NCI-H446 treated with DMSO at 0.1 percent for 48 hours (cell line): ENCODE measurements around the gene SH3RF1.

Experiments used
- DNase-seq: peaks from one replicate; lab custom pipeline; 2025; lab: John Stamatoyannopoulos, UW

The SH3RF1 gene

DNA sequence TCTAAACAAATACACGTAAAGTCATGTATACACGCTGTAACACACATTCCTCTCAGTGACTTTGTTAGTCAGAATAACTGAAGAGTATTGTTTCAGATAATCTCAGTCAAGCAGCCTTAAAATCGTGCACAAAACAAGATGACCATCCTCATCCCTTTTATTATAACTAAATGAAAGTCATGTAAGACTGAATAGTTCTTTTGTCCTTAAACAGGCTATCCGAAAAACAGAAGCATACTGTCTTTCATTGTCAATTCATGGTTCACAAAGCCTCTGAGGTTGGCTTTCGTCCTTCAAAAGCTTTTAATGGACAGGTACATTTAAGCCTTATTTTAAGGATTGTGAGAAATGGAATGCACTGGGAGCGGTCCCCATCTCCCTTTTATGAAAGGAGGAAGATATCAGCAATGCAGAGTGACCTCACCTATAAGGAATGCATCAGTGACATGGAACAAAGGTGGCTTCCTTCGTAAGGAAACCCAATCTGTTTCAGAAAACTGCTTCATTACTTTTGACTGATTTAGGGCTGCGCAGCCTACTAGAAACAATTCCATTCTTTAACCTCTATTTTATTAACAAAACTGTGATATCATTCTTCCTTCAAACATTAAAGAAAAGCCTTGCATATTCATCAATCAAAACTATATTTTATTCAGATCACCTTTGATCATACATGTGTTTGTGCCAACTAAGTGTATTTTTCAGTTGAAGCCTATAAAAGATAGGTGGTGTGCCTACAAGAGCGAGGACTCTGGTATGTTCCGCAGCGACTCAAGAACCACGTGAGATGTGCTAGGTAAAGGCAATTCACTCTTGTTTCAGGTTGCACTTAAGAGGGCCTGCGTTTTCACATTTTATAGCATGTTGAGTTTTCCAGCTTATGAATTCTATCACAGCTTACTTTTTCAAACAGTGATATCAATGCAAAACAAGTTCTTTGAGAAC, 19.2 kb downstream of the SH3RF1 start:
- no peak for DNase-seq

DNA sequence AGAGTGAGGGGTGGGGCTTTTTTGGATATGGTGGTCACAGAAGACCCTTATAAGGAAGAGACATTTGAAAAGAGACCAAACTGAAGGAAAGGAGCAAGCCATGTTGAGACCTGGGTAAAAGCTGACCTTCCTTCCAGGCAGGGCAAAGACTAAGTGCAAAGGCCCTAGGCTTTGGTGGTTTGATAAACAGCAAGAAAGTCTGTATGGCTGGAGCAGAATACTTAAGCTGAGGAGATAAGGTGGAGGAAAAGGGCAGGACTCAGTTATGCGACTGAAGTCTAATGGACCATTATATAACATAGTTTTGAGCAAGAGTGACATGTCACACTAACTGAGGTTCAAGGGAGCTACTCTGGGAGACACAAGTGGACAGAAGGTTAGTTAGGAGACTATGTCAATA, 20.0 kb downstream of the SH3RF1 start:
- no peak for DNase-seq

DNA sequence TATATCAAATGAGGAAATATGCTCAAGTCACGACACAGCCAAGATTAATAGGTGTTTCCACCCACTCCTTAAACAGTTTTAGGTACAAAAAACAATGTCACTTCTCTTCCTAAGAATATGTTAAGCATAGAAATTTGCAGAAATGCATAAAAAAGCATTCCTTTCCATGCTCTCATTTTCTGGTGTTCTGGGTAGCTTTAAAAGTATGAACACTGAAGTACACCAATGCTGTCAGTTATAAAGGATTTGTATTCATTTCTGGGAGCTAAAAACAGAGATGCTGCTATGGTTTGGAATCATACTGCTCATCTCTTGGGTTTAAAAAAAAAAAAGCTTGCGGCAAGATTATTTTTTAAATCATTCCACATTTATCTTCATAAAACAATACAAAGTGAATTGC, 20.8 kb downstream of the SH3RF1 start:
- no peak for DNase-seq

DNA sequence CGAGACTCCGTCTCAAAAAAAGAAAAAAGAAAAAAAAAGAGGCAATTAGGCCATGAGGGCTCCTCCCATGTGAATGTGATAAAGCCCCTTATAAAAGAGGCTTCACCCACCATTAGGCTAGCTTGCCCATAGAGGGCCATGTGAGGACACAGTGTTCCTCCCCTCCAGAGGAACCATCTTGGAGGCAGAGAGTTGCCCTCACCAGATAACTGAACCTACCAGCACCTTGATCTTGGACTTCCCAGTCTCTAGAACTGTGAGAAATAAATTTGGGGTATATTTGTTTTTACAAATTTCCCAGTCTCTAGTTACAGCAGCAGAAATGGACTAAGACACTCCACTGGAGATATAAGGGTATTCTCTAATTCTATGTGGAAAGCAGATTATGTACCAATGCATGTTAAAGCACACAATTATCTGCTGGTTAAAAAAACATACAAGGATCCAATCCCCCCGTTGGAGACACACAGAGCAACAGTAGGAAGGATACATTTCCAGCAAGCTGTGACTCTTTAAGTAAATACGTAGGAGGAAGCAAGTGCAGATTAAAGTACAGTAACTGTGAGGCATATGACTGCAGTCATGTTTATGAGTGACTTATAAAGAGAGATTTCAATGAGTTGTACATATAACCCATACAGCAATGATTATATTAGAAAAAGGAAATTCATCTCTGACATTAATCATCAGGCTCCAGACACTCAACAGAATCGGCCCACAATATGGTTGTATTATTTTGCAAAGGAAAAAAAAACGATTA, 21.4 kb downstream of the SH3RF1 start:
- DNase-seq: no peak

DNA sequence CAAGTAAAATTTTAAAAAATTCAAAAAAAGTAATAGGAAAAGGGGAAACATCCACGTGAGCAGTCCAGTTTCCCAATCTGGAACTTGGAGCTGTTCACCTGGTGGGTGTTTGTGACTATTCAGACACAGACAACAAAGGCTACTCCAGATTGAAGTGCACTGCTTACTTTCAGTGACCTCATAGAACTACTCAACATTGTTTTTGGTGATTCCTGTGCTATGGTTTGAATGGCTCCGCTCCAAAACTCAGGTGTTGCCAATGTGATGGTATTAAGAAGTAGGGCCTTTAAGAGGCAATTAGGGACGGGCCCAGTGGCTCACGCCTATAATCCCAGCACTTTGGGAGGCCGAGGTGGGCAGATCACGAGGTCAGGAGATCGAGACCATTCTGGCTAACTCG, 22.1 kb downstream of the SH3RF1 start:
- DNase-seq: no peak

DNA sequence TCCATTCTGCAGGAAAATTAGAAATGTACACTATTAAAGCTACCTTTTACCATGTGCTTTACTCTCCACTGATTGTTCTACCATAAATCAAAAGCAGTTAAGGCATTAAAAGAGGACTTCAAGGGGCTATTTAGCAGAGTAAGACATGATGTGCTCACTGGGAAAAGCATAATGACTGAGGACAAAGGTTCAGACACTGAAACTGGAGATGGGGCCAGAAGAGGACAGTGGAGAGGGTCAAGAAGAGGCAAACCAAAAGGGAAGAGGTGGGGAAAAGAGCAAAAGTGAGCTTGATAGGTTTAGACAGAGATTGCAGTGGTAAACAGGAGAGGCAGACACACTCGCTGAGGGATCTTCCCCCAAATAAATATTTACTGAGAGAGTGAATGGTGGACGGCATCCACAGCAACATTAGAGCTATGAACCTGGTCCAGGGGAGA, 23.8 kb downstream of the SH3RF1 start:
- no peak for DNase-seq

DNA sequence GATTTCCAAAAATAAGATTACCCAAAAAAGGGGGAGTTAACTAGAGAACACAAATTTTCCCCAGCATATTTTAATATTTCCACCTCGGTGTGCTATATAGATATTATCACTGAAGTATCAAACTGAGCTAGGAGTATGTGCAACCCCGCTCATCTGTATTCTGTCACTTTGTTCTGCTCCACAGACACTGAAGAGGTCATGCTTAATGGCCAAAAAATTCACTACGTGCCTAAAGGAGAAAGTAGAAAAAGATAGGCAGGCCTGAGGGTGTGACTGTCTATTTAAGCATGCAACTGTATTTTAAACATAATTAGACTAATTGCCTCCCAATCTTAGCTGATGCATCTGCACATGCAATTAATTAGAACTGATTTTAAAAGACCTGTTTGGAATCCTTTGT, 24.5 kb downstream of the SH3RF1 start:
- no peak for DNase-seq

DNA sequence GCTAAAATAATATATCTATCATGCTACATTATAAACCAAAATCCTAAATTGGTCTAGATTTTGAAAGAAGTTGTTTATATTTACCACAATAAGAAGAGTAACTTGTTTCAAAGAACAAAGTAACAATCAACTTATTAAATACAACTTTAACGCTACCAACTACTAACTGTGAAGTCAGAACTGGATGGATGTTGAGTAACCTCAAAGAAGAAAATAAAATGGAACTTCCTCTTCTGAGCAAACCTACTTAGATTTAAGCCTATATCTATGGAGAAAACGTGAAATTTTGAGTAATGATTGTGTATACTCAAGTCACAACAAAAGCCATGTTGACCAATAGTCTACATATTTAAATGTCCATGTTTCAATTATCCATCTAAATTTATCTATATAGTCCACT, 25.7 kb downstream of the SH3RF1 start:
- DNase-seq: no peak

DNA sequence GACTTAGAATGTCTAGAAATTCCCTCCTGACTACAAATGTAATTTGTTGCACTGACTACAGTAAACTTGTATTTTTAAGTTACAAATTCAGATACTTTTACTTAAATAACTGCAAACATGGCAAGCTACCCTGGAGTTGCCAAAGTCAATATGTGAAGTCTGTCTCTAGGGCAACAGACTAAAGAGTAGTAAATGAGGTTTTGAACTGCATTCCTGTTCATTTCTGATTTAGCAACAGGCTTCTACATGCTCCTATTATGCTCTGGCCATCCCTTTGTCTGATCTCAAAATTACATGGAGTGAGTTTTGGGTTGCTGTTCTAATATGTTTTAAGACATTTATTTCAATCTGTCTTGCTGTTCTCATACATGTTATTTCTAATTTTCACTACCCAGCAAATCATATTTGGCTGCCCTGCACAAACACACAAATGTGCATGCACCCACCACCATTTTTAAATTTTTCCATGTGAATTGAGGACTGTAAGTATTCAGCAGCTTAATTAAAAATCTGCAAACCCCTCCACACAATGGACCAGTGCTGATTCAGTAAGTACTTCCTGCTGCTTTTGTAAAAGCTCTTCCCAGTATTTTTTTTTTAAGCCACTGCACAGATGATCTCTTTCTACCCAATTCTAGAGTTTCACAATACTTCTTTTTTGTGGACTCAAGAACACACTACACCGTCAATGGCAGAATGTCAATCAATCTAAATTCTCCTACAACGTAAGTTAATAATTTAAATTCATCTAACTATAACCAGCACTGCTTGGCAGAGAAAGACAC, 26.7 kb downstream of the SH3RF1 start:
- peak; percentile 16 for DNase-seq

DNA sequence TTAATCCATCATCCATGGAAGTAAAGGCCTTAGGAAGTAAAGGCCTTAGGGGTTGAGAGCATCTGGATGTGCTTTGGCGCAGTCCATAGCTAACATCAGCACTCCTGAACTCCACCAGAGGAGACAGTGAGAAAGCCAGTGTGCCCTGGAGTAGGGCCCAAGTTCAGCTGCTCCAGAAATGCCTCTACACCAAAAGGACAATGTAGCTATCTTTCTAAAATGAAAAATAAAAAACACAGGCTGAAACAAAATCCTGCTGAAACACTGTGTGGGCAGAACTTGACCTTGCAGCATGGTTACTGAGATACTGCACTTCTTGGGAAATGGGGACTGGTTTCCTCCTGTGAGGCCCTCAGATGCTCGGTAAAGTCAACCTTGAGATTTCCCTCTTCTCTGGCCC, 29.3 kb downstream of the SH3RF1 start:
- no peak for DNase-seq

DNA sequence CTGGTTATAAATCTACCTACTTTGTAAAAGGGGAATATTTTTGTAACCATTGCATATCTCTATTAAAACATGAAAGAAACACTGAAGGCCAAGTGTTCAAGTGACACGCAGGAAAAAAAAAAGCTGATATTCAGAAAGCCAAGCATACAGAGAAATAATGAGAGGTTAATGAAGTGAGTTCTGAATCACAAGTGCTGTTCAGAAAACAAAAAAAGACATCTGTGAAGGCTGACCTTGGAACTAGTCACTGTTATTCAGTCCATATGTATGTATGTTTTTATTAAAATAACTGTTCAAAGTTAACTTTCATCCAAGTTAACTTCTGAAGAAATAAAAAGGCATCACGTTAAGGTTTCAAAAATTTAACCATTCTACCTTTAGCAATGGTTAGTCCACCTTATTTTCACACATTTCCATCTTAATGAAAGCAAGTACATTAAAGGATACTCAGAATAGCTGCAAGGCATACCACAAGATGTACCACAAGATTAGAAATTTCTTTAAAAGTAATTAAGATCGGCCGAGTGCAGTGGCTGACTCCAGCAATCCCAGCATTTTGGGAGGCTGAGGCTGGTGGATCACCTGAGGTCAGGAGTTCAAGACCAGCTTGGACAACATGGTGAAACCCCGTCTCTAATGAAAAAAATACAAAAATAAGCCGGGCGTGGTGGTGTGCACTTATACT, 31.4 kb downstream of the SH3RF1 start:
- DNase-seq: peak; percentile 22

DNA sequence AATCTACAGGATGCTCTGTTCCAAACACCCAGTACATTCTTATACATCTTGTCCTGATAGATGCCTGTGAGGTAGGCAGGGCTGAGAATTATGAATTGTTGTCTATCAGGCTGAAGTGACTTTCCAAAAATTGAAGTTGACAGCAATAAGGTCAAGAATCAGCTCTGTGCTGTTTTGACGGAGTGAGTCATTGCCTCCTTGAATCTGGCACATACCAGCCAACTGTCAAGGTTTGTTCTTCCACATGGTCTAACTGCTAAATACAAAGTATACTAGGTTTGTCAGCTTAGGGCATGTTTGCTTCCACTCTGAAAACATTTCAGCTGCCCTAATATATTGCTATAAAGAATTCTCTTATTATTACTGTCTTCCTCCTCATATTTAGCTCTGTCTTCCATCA, 32.3 kb downstream of the SH3RF1 start:
- DNase-seq: peak; percentile 70

DNA sequence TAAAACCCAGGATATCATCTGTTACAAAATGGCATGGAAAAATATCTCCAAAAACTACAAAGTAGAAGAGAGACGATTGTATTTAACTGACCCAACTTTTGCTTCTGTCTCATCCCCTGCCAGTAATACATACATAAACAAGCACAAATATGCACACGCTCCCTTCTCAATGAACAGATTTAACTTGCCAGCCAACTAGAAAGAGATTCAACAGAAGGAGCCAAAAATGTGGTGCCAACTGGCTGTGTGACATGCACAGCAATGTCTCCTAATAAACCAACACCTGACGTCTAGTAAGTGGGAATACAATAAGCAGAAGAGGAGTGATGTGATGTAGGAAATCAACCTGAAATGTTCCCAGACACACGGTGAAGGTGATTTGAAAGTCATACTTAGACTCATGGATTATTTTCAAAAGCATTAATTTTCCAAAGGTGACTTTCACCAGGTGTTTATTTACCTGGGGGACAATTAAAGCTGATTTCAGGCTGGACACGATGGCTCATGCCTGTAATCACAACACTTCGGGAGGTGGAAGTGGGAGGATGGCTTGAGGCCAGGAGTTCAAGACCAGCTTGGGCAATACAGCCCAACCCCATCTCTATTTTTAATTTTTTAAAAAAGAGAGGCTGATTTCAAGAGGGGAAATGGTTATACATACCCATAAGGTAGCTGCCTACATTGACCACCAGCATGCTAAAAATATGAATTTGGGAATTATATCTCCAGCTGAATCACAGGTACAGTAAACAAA, 33.7 kb downstream of the SH3RF1 start:
- peak; percentile 86 for DNase-seq

DNA sequence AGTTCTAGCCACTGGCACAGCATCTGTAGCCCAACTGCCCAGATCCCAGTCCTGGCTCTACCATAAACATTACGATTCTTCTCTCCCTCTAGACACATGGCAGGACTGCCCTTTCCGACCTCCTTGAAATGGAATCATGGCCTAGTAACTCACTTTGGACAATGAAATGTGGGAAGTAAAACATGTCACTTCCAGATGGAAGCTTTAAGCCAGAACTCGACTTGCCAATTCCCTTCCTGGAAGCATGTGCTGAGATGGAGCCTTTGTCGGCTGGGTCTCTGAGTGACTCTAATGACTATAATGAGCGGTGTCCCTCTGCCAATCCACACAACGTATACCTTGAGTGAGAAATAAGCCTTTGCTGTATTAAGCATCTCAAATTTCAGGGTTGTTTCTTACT, 34.7 kb downstream of the SH3RF1 start:
- DNase-seq: no peak

DNA sequence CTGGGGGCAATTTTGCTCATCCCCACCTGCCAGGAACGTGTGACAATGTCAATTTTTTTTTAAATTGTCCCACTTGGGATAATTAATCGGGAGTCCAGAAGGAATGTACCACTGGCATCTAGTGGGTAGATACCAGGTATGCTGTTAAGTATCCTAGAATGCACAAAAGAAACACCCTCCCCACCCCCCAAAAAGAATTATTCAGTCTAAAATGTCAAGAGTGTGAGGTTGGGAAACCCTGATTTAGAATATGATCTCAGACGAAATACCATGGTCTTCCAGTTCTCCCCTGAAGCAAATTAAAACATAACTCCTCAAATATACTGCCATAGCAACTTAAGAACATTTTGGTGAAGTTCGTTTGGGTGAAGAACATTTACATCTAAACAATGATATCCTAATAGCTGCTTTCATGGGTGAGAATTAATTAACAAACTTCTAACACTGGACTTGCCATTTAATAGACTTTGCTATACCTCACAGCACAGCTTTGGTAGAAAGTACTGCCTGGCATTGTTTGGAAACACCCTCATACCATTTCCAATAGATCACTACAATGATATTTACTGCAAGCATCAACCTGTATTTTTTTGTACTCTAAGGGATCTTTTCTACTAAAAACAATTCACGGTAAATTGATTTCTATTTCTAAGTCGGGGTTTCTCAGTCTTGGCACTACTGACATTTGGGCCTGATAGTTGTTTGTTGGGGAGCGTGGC, 36.5 kb downstream of the SH3RF1 start:
- no peak for DNase-seq

DNA sequence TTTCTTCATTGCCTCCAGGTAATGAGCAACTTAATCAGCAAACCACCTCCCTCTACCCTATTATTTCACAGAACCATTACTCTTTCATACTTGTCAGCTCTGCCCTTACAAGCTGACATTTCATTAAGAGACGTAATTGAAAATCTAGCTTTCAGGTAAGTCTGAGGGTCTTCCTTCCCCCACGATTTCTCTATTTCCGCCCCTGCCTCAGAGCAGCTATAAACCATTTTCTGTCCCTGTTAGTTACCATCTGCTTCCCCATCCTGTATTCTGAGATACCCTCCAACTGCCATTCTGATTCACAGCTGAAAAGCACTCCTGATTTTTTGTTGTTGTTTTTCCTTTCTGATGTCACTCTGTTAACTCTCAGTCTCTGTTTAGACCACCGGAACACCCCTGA, 37.1 kb downstream of the SH3RF1 start:
- no peak for DNase-seq

DNA sequence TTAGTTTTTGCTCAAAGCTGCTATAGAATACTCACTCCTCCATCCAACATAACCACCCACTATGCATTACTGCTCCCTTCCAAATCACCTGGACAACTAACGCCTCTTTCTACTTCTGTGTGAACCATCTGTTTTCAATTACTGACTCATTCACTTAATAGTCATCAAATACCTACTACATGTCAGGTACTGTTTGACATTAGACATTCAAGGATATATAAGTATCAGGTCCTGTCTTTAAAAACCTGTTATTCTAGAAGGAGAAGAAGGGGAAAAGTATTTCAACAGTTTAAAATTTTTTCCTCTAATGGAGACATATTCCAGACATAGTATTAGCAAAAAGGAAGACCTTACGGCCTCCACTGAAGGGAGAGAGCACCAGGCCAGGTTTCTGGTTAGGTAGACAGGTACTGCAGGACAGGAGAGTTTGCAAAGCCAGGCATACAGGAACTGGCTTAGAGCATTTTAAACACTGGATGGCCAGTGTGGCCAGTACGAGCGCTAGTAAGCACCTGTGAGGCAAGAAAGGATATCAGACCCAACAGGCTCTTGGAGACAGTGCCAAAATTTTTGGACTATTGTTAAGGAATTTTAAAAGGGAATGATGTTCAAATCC, 39.0 kb downstream of the SH3RF1 start:
- no peak for DNase-seq

DNA sequence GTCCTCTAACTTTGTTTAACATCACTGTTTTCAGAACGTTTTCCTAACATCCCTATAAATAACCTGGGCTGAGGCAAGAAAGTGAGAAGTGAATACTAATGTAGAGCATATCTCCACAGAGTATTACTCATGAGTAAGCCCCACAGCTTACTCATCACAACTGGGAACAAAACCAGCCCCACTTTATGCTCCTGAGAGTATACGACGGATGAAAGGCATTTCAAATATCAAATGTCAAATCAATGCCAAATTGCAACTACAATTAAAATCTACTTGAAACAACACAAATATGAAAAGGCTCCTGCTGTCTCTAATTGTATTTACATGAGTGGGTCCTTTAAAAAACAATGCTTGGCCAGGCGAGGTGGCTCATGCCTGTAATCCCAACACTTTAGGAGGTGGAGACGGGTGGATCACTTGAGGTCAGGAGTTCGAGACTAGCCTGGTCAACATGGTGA, 41.2 kb downstream of the SH3RF1 start:
- peak; percentile 64 for DNase-seq

DNA sequence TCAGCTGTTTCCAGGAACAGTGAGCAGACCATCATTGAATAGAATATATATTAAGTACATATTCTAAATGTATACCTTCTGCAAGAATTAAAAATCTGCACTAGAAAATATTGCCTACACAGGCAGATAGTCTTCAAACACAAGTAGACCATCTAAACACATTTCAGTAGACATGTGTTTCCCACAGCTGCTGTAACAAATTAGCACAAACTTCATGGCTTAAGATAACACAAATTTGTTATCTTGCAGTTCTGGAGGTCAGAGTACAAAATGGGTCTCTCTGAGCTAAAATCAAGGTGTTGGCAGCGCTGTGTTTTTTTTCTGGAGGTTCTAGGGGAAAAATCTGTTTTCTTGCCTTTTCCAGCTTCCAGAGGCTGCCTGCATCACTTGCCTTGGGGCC, 42.7 kb downstream of the SH3RF1 start:
- DNase-seq: no peak

DNA sequence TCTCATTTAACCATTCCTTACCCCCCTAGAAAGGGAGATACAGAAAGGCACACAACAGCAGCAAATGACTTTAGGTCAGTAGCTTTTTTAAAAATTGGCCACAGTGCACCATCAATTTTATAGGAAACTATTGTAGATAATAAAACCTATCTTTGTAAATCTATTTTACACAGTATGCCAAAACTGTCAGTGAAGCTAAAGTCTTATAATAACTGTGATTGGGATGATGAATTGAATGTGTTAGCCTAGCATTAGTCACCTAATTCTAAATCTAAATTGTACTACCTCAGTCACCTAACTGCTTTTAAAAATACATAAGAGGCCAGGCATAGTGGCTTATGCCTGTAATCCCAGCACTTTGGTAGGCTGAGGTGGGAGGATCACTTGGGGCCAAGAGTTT, 44.2 kb downstream of the SH3RF1 start:
- no peak for DNase-seq
